Brain microvascular endothelial cell (primary cell): ENCODE data around the gene RNF217.
A peak's percentile ranks its signal among the peaks of the same experiment; 100 is the strongest.

Experiments
- DNase-seq: peaks from one replicate; pipeline ENCODE4 v3.0.0-alpha.2; 2020
- H3K27ac ChIP-seq: fragments of 250-450 bp; sonication (Bioruptor Pico); 2 replicates; pipeline ENCODE4 v1.5.1; 2020; ENCODE audit warnings: mild to moderate bottlenecking, moderate library complexity
- H3K27me3 ChIP-seq: fragments of 250-450 bp; sonication (Bioruptor Pico); replicated peaks from 2 replicates; pipeline ENCODE4 v1.5.1; 2020; ENCODE audit warnings: mild to moderate bottlenecking
- H3K36me3 ChIP-seq: fragments of 250-450 bp; sonication (Bioruptor Pico); replicated peaks from 2 replicates; pipeline ENCODE4 v1.5.1; 2020; ENCODE audit warnings: mild to moderate bottlenecking
- H3K4me3 ChIP-seq: 2 replicates; pipeline ENCODE4 v1.5.1; 2011; ENCODE audit warnings: low read depth, mild to moderate bottlenecking, control low read depth, low read length, moderate library complexity
- CTCF ChIP-seq: IDR thresholded peaks from 2 replicates; pipeline ENCODE4 v1.5.1; 2011; ENCODE audit warnings: low read depth, mild to moderate bottlenecking, moderate library complexity, low read length, control low read depth, inconsistent platforms; ENCODE audit errors: missing control alignments
- in situ Hi-C: cut with HindIII; loops from 2 replicates; pipeline ENCODE4 v1.10.0; 2017; ENCODE audit warnings: low sequenced_read_pairs, low pct_ligation_motif_present

Gene RNF217

DNA sequence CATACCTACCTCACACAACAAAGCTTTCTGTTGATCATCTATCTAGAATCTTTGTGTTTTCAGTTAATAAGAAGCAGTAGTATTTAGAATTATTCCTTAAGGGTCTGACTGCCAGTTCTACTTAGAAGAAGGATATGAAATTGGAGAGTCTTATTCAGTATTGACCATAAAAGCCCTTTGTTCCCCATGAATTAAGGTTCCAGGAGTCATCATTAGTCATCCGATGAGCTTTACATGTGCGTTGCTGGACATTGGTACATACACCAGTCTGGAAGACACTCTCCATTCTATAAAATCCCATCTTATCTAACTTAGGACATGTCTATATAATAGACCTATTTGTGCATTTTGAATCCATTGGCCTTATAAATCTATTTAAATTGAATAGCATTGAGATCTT, 34.4 kb upstream of the RNF217 start:
- Histone ChIP-seq H3K36me3 (no peaks in the 10 kb centered on the region), H3K27ac (no peak overlapping the region), H3K27me3 (no peaks in the 10 kb centered on the region), H3K4me3 (no peak overlapping the region)
- peak; percentile 37 for DNase-seq
- no peak for TF ChIP-seq CTCF
- in situ Hi-C loops: no loop called here

GRCh38 chr6:124928851-124929250, 33.4 kb upstream of the RNF217 start:
- Histone ChIP-seq H3K27ac (no peak overlapping the region), H3K36me3 (no peaks in the 10 kb centered on the region), H3K4me3 (no peak overlapping the region), H3K27me3 (no peaks in the 10 kb centered on the region)
- TF ChIP-seq CTCF: no peak
- in situ Hi-C loops: no loop called here
- no peak for DNase-seq

GRCh38 chr6:124937645-124938044, 24.6 kb upstream of the RNF217 start:
- H3K4me3 ChIP-seq: no peak overlapping the region
- no peaks in the 10 kb centered on the region for H3K27me3 ChIP-seq
- no peak for DNase-seq
- TF ChIP-seq CTCF: no peak
- in situ Hi-C loops: no loop called here
- H3K36me3 ChIP-seq: no peaks in the 10 kb centered on the region
- H3K27ac ChIP-seq: no peak overlapping the region

DNA sequence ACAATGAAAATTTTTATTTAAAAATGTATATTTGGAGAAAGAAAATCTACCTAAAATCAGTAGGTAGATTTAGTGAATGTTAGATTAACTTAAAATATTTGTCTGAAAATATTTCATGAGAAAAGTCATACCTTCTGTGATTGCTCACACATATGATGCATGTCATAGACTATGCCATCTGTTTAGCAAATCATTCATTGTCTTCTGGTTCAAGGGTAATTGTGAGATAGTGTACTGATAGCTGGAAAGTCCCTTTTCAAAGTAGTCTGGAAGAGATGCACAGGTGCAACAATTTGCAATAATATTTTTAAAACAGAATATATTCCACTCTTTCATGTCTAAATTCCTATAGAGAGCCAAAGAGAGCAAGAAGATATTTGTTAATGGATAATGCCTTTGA, 21.0 kb upstream of the RNF217 start:
- Histone ChIP-seq H3K27me3 (no peaks in the 10 kb centered on the region), H3K36me3 (no peaks in the 10 kb centered on the region), H3K4me3 (no peak overlapping the region), H3K27ac (no peak overlapping the region)
- no peak for TF ChIP-seq CTCF
- DNase-seq: no peak
- in situ Hi-C loops: no loop called here

GRCh38 chr6:124943658-124944057, 18.6 kb upstream of the RNF217 start:
- in situ Hi-C loops: no loop called here
- no peaks in the 10 kb centered on the region for H3K27me3 ChIP-seq
- no peaks in the 10 kb centered on the region for H3K36me3 ChIP-seq
- no peak overlapping the region for H3K27ac ChIP-seq
- H3K4me3 ChIP-seq: no peak overlapping the region
- no peak for TF ChIP-seq CTCF
- DNase-seq: no peak

DNA sequence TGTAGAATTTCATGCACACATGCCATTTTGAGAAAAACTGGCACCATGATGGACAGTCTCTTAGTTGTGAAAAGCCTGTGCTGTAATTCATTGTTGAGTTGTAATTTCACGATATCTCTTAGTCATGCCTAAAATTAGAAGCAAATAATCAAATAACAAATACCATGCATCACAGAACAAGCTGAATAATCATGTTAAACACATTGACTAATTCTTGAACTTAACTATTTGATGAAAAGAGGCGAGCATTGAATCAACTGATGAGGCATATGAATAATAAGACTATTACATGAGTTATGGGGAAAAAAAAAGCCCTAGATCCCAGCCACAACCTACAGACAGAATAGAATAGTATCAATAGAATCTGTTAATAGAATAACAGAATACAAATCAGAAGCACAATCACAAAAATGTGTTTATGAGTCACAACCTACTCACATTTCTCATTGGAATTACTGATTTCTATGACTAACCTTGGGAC, 14.2 kb upstream of the RNF217 start:
- no peak overlapping the region for H3K4me3 ChIP-seq
- H3K27ac ChIP-seq: no peak overlapping the region
- no peaks in the 10 kb centered on the region for H3K27me3 ChIP-seq
- DNase-seq: no peak
- no peak for TF ChIP-seq CTCF
- no peaks in the 10 kb centered on the region for H3K36me3 ChIP-seq
- in situ Hi-C loops: no loop called here
